Measurements from ENCODE around the gene DCANP1. TPM values are rescaled to one million over a fixed set of nuclear protein-coding genes. Genes with fewer than 3 reads are reported as not detected.

Gene DCANP1
- total and polyA plus RNA-seq, 2 of the 13 experiments (the other 11 are each of a cell fraction or from before 2014, with no cell fraction given) = not detected

- Histone ChIP-seq H3K9ac (ENCODE audit: insufficient read depth, low read depth, low read length) (no peak overlapping the region), H3K4me1 (ENCODE audit: insufficient read depth, low read length) (peaks cover 18% of the 10 kb centered on the region; the same call in 1 of the 2 replicates), H3K36me3 (replicated peaks in 1 of 2; ENCODE audit: control insufficient read depth in 1 of 2, insufficient read depth in 2 of 2, low read length in 2 of 2) (no peaks in the 10 kb centered on the region), H3K4me2 (ENCODE audit: low read depth, low read length) (no peak overlapping the region), H2AFZ (ENCODE audit: low read length) (no peak overlapping the region), H3K4me3 (replicated peaks in 1 of 3; ENCODE audit: insufficient read depth in 1 of 3, low read depth in 2 of 3, low read length in 3 of 3) (no peak overlapping the region), H3K79me2 (ENCODE audit: insufficient read depth, low read length) (no peaks in the 10 kb centered on the region), H3K9me3 (ENCODE audit: low read length) (peaks cover 6% of the 10 kb centered on the region; the same call in 1 of the 2 replicates), H4K20me1 (ENCODE audit: insufficient read depth, low read length) (no peaks in the 10 kb centered on the region), H3K27me3 (ENCODE audit: control insufficient read depth in 1 of 2, insufficient read depth in 2 of 2, low read length in 2 of 2) (no peaks in the 10 kb centered on the region; a peak in 1 of 5 replicates), H3K27ac (ENCODE audit: extremely low read length, insufficient read depth, low read length) (no peak overlapping the region)
- in situ Hi-C loops (cut with HindIII; ENCODE audit: extremely low pct_ligation_motif_present, low pct_unique_long_range_greater_than_20kb) = no loop called here
- FAIRE-seq (peak; percentile 39), ATAC-seq (peak; percentile 96), DNase-seq (ENCODE audit: low spot score) (peak; percentile 66)
- CTCF ChIA-PET (ENCODE audit: low intra/inter-chr PET ratio, low total read pairs) = interaction anchor here (1.2 kb wide), 1 partner anchor 106 kb away, joined by 4 read pairs; no protein-coding TSS in a partner anchor
- 7% methylated on average over 7 of the region's 7 CpGs for WGBS (ENCODE audit: low lambda C conversion rate)
- POLR2A ChIA-PET = no interaction called here
- no TSS peak for BruUV-seq (replicated peaks)
- intact Hi-C loops (cut with micrococcal nuclease; ENCODE audit: unreplicated experiment) = no loop called here
- no peak for TF ChIP-seq ZNF333 (CRISPR knock-in tag; IDR thresholded peaks at IDR 0.05; ENCODE audit: borderline replicate concordance)
- no peak for TF ChIP-seq CC2D1A (CRISPR knock-in tag; IDR thresholded peaks at IDR 0.05)
- TF ChIP-seq DRAP1 (CRISPR knock-in tag; IDR thresholded peaks at IDR 0.05) = 0 out of 2 replicates have a peak, but pooled peaks have one; percentile 5
- TF ChIP-seq CTCF (CRISPR knock-in tag; IDR thresholded peaks at IDR 0.05) = peak; percentile 74
- TF ChIP-seq FOXK1 (CRISPR knock-in tag; IDR thresholded peaks at IDR 0.05; ENCODE audit: borderline replicate concordance, low read depth) = peak; percentile 26; the same call in 1 of the 2 replicates
- TF ChIP-seq CENPX (CRISPR knock-in tag; IDR thresholded peaks at IDR 0.05) = no peak
- TF ChIP-seq STAG1 (CRISPR knock-in tag; IDR thresholded peaks at IDR 0.05) = peak; percentile 58
- TF ChIP-seq NR3C1 (CRISPR knock-in tag; IDR thresholded peaks at IDR 0.05) = no peak
- no peak for TF ChIP-seq POLR2AphosphoS5 (IDR thresholded peaks at IDR 0.05; ENCODE audit: low read depth, low read length)
- no peak for TF ChIP-seq ZNF101 (CRISPR knock-in tag; IDR thresholded peaks at IDR 0.05; ENCODE audit: borderline replicate concordance, low read depth)
- TF ChIP-seq THAP8 (CRISPR knock-in tag; IDR thresholded peaks at IDR 0.05; ENCODE audit: borderline replicate concordance) = no peak
- peak; percentile 76 for TF ChIP-seq SMC3 (IDR thresholded peaks at IDR 0.05; ENCODE audit: low read length)
- no peak for TF ChIP-seq ZNF207 (IDR thresholded peaks at IDR 0.05; ENCODE audit: borderline replicate concordance)
- peak; percentile 26; the same call in 1 of the 2 replicates for TF ChIP-seq ARID3A (IDR thresholded peaks at IDR 0.05; ENCODE audit: low read depth, low read length)
- no peak for TF ChIP-seq TARDBP (CRISPR knock-in tag; IDR thresholded peaks at IDR 0.05)
Measured at GRCh38 chr5:135426102-135427082, 20.8 kb downstream of the DCANP1 start.

All from HepG2 (cell line).